ENCODE measurements around the gene NUDT16L1.

DNA sequence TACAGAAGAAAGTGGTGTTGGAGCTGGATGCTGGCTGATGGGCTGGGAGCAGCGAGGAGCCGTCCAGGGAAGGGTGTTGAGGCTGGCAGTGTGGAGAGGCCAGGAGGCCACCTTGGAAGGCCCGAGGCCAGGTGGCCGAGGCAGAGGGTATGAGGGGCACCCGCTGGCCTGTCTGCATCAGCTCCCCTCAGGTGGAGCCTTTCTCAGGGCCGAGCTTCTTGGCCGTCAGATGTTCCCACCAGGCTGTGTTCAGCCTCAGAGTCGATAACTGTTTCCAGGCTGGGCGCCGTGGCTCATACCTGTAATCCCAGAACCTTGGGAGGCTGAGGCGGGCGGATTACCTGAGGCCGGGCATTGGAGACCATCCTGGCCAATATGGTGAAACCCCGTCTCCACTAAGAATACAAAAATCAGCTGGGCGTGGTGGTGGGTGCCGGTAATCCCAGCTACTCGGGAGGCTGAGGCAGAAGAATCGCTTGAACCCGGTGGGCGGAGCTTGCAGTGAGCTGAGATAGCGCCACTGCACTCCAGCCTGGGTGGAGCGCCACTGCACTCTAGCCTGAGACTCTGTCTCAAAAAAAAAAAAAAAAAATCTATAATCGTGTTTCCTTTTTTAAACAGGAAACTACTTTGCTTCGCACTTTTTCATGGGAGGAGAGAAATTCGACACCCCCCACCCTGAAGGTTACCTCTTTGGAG, 43.5 kb upstream of the NUDT16L1 start:
- TF ChIP-seq TCF12 (IDR thresholded peaks at IDR 0.05) (no peak), TCF12 (CRISPR knock-in tag; IDR thresholded peaks at IDR 0.05) (no peak), MEIS2 (CRISPR knock-in tag; IDR thresholded peaks at IDR 0.05) (no peak), ESRRA (CRISPR knock-in tag; IDR thresholded peaks at IDR 0.05; ENCODE audit: low read depth) (no peak), ZNF3 (CRISPR knock-in tag; IDR thresholded peaks at IDR 0.05) (no peak), SMYD3 (CRISPR knock-in tag; IDR thresholded peaks at IDR 0.05) (no peak), ZMYM4 (CRISPR knock-in tag; IDR thresholded peaks at IDR 0.05) (no peak), NFATC3 (CRISPR knock-in tag; IDR thresholded peaks at IDR 0.05) (no peak), SRF (IDR thresholded peaks at IDR 0.05; ENCODE audit: low read depth, low read length) (no peak), ZZZ3 (CRISPR knock-in tag; IDR thresholded peaks at IDR 0.05; ENCODE audit: borderline replicate concordance) (no peak), YY1 (IDR thresholded peaks at IDR 0.05; ENCODE audit: insufficient read depth, insufficient replicate concordance, low read depth, low read length) (no peak), ARHGAP35 (CRISPR knock-in tag; IDR thresholded peaks at IDR 0.05; ENCODE audit: borderline replicate concordance) (no peak), RAD21 (CRISPR knock-in tag; IDR thresholded peaks at IDR 0.05) (no peak)
- TF ChIP-seq, protein P1, sequence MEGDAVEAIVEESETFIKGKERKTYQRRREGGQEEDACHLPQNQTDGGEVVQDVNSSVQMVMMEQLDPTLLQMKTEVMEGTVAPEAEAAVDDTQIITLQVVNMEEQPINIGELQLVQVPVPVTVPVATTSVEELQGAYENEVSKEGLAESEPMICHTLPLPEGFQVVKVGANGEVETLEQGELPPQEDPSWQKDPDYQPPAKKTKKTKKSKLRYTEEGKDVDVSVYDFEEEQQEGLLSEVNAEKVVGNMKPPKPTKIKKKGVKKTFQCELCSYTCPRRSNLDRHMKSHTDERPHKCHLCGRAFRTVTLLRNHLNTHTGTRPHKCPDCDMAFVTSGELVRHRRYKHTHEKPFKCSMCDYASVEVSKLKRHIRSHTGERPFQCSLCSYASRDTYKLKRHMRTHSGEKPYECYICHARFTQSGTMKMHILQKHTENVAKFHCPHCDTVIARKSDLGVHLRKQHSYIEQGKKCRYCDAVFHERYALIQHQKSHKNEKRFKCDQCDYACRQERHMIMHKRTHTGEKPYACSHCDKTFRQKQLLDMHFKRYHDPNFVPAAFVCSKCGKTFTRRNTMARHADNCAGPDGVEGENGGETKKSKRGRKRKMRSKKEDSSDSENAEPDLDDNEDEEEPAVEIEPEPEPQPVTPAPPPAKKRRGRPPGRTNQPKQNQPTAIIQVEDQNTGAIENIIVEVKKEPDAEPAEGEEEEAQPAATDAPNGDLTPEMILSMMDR (CRISPR knock-in tag; IDR thresholded peaks at IDR 0.05) = no peak
- TF ChIP-seq, protein P2, sequence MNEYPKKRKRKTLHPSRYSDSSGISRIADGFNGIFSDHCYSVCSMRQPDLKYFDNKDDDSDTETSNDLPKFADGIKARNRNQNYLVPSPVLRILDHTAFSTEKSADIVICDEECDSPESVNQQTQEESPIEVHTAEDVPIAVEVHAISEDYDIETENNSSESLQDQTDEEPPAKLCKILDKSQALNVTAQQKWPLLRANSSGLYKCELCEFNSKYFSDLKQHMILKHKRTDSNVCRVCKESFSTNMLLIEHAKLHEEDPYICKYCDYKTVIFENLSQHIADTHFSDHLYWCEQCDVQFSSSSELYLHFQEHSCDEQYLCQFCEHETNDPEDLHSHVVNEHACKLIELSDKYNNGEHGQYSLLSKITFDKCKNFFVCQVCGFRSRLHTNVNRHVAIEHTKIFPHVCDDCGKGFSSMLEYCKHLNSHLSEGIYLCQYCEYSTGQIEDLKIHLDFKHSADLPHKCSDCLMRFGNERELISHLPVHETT (CRISPR knock-in tag; conservative IDR thresholded peaks at IDR 0.05) = no peak

Measured in HepG2 (cell line).